Astrocyte of the cerebellum (primary cell): ENCODE measurements around the gene PDHA1.

Source experiments
- DNase-seq: peaks from one replicate; pipeline ENCODE4 v3.0.0-alpha.2; 2011; ENCODE audit warnings: low read depth
- H3K4me3 ChIP-seq: 2 replicates; pipeline ENCODE4 v1.5.1; 2011; ENCODE audit warnings: mild to moderate bottlenecking, low read depth, low read length, moderate library complexity
- in situ Hi-C: cut with HindIII; loops from 2 replicates; pipeline ENCODE4 v1.10.0; 2017; ENCODE audit warnings: low sequenced_read_pairs
- TF ChIP-seq, protein P1 (sequence below): IDR thresholded peaks from 2 replicates; pipeline ENCODE4 v1.5.1; 2012; ENCODE audit warnings: low read length, low read depth, moderate library complexity, mild to moderate bottlenecking; ENCODE audit errors: missing control alignments

The PDHA1 gene

DNA sequence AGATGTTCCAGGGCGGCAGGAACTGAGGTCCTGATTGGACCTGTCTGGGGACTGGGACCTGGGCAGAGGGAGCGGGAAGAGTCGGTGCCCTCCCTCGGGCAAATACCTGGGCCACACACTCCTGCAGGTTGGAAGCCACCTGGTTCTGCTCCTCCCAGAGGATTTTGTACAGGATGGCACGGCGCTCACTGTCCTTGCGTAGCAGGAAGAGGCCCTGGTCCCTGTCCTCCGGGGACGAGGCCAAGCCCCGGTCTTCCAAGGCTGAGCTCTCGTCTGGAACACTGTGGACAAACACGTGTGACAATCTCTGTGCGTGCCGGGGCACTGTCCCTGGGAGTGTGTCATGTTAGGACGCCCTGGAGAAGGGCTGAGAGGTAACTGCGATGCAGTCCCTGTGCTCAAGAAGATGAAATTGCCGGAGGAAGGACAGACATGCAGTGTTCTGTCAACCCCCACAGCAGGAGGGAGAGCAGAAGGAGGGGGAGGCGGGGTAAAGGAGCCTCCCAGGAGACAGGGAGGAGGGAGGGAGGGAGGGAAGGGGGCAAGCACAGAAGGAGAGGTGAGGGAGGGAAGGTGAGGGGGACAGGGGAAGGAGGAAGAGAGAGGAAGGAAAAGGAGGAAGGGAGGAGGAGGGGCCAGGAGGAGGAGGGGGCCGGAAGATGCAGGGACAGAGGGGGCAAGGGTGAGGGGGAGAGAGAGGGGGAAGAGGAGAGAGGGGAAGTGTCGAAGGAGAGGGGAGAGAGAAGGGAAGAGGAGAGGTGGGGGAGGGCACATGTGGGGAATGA lies 29.0 kb downstream of the PDHA1 start:
- TF ChIP-seq, protein P1, sequence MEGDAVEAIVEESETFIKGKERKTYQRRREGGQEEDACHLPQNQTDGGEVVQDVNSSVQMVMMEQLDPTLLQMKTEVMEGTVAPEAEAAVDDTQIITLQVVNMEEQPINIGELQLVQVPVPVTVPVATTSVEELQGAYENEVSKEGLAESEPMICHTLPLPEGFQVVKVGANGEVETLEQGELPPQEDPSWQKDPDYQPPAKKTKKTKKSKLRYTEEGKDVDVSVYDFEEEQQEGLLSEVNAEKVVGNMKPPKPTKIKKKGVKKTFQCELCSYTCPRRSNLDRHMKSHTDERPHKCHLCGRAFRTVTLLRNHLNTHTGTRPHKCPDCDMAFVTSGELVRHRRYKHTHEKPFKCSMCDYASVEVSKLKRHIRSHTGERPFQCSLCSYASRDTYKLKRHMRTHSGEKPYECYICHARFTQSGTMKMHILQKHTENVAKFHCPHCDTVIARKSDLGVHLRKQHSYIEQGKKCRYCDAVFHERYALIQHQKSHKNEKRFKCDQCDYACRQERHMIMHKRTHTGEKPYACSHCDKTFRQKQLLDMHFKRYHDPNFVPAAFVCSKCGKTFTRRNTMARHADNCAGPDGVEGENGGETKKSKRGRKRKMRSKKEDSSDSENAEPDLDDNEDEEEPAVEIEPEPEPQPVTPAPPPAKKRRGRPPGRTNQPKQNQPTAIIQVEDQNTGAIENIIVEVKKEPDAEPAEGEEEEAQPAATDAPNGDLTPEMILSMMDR: no peak
- H3K4me3 ChIP-seq: peak overlapping the region; percentile 37
- in situ Hi-C loops: no loop called here
- DNase-seq: no peak

DNA sequence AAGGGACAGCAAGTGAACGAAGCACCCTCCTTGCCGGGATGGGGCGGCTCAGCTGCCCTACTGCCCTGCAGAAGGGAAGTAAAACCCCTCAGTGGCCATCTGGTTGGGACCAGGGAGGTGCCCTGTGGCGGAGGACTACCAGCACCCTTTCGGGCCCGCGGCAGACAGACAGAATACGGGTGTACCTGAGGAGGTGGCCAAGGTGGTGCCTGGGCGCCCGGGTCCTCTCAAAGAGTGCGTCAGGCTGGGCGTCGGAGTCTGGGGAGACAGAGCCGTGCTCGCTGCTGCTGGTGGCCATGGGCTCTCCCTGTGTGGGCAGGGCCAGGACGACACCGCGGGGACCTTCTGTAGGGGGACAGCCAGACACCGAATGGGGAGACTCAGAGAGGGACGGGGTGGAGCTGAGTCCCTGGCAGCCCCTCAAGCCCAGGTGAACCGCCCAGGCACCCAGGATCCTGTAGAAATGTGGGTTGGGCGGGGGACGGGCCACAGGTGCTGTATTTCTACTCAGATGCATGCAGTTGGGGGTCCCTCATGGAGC lies 29.7 kb downstream of the PDHA1 start:
- H3K4me3 ChIP-seq: no peak overlapping the region
- TF ChIP-seq, protein P1: no peak
- in situ Hi-C loops: no loop called here
- no peak for DNase-seq

DNA sequence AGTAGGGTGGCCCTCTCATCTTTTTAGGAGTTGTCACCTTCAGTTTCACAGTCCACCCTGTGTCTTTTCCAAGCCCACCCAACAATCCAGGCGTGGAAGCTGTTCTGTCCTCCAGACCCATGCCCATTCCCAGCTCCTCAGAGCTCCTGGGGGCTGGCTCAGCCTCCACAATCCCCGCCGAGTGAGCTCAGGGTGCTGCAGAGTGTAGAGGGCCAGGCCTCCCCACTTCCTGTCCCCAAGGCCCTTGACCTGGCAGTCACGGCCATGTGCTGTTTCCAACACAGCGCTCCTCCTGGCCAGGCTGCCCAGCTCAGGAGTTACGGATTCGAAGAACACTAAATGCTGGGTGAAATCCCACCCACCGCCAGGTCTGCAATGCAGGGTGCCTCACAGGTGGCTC lies 31.8 kb downstream of the PDHA1 start:
- in situ Hi-C loops: no loop called here
- DNase-seq: no peak
- H3K4me3 ChIP-seq: no peak overlapping the region
- TF ChIP-seq, protein P1: no peak

DNA sequence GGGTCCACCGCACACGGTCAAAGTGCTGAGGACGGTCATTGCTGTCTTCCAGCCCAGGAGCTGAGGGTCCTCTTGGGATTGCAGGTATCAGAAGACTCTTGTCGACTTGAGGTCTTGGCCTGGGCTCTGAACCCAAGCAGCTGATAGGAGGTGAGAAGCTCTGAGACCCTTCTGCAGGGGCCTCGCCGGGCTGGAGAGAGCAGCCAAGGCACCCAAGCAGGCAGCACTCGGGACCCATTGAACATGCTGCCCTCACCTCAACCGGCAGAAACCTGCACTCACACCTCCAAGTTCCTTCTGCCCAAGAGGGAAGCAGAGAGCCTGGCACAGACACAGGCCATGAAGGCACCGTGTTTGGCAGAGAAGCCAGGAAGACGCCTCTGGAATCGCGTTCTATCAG lies 34.1 kb downstream of the PDHA1 start:
- H3K4me3 ChIP-seq: no peak overlapping the region
- in situ Hi-C loops: no loop called here
- TF ChIP-seq, protein P1: no peak
- no peak for DNase-seq

DNA sequence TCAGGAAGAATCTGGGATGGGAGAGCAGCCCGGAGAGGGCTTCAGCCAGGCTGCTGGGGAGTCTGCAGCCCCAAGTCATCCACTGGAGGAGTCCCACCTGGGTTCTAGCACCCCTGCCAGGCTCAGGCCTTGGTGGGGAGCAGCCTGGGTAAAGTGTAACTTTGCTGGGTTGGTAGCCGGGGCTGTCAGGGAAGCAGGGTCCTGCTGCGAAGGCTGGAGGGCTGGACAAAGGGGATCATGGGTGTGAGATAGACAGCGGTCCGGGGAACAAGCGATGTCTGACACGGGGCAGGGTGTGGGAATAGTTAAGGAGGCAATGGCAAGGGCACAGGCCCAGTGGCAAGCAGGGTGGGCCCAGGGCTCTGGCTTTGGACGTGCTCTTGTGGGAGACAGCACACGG lies 37.6 kb downstream of the PDHA1 start:
- DNase-seq: no peak
- TF ChIP-seq, protein P1: no peak
- in situ Hi-C loops: no loop called here
- no peak overlapping the region for H3K4me3 ChIP-seq

DNA sequence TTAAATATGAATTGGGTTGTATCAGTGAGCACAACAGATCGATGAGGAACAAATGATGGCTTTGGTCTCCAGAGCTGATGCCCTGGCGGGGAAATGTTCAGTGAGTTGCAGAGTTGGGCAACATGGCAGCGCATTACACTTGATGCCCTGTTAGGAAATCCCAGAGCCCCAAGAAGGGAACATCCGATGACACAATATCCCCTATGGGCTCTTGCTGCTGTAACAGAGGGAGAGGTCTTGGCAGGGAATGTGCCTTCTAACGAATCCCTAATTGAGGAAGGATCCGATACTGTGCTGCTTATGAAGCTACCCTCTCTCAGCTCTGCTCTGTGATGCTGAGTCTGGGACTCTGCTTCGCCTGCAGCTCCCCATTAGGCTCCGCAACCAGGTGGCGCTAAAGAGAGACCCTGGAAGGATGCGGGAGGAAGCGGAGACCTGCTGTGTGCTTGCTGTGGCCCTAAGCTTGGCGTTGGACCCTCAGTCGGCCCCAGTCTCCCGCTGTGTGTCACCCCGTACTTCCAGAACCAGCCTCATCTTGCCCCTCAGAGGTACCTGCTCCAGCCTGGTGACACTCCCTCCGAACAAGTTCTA lies 38.9 kb downstream of the PDHA1 start:
- TF ChIP-seq, protein P1: peak; percentile 62
- no peak for DNase-seq

More for the DNA sequence above, 38.9 kb downstream of the PDHA1 start:
- in situ Hi-C loops: no loop called here
- no peak overlapping the region for H3K4me3 ChIP-seq
